WERI-Rb-1 (cell line): Measurements from ENCODE around the gene ZNF212.

Experiments used
- DNase-seq: peaks from one replicate; pipeline ENCODE4 v3.0.0-alpha.2; 2020
- H3K27ac ChIP-seq: fragments of 250-450 bp; sonication (Bioruptor Pico); 2 replicates; pipeline ENCODE4 v1.5.1; 2020; ENCODE audit warnings: mild to moderate bottlenecking, moderate library complexity
- H3K27me3 ChIP-seq: fragments of 250-450 bp; sonication (Bioruptor Pico); 2 replicates; pipeline ENCODE4 v1.5.1; 2021; ENCODE audit warnings: mild to moderate bottlenecking, low read depth, moderate library complexity; ENCODE audit not compliant: insufficient read depth, severe bottlenecking
- H3K36me3 ChIP-seq: fragments of 250-450 bp; sonication (Bioruptor Pico); 2 replicates; pipeline ENCODE4 v1.5.1; 2020; ENCODE audit warnings: mild to moderate bottlenecking, moderate library complexity
- H3K4me3 ChIP-seq: 2 replicates; pipeline ENCODE4 v1.5.1; 2011; ENCODE audit warnings: low read depth, mild to moderate bottlenecking, control low read depth, low read length
- H3K9me3 ChIP-seq: fragments of 250-450 bp; sonication (Bioruptor Pico); 2 replicates; pipeline ENCODE4 v1.5.1; 2021; ENCODE audit warnings: mild to moderate bottlenecking, moderate library complexity; ENCODE audit not compliant: severe bottlenecking
- TF ChIP-seq, protein P1 (sequence below): IDR thresholded peaks from 2 replicates; pipeline ENCODE4 v1.5.1; 2011; ENCODE audit warnings: low read depth, mild to moderate bottlenecking, control low read depth, inconsistent platforms, low read length

ZNF212 gene

DNA sequence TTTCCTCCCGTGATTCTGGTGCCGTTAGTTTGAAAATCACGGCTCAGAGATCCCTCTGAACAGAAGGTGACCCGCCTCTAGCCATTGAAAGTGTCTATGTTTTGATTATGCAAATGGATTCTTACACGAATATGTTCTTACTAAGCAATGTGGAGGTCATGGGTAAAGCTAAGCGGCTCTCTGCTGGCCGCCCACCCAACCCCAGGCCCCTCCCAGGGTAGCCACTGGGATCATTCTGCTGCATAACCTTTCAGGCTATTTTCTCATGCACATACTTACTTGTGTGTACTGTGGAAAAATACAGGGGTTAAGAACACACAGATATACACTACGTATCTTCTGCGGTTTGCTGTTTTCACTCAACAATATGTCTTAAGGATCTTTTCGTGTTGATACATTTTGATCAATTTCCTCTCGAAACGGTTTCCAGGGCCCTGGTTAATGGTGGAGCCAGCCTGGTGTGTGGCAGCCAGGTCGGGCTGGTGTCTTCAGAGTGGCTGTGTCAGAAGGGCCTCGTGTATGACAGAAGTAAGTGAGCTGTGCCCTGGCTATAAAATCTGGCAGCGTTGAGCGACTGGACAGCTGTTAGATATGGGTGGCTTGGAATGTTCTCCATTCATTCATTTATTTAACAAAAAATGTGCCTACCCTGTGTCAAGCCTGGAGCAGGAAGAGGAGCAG, 52.5 kb downstream of the ZNF212 start:
- TF ChIP-seq, protein P1, sequence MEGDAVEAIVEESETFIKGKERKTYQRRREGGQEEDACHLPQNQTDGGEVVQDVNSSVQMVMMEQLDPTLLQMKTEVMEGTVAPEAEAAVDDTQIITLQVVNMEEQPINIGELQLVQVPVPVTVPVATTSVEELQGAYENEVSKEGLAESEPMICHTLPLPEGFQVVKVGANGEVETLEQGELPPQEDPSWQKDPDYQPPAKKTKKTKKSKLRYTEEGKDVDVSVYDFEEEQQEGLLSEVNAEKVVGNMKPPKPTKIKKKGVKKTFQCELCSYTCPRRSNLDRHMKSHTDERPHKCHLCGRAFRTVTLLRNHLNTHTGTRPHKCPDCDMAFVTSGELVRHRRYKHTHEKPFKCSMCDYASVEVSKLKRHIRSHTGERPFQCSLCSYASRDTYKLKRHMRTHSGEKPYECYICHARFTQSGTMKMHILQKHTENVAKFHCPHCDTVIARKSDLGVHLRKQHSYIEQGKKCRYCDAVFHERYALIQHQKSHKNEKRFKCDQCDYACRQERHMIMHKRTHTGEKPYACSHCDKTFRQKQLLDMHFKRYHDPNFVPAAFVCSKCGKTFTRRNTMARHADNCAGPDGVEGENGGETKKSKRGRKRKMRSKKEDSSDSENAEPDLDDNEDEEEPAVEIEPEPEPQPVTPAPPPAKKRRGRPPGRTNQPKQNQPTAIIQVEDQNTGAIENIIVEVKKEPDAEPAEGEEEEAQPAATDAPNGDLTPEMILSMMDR = no peak
- H3K27me3 ChIP-seq = no peaks in the 10 kb centered on the region
- no peaks in the 10 kb centered on the region for H3K36me3 ChIP-seq
- DNase-seq = no peak
- no peak overlapping the region for H3K4me3 ChIP-seq
- no peak overlapping the region for H3K27ac ChIP-seq
- no peaks in the 10 kb centered on the region for H3K9me3 ChIP-seq

DNA sequence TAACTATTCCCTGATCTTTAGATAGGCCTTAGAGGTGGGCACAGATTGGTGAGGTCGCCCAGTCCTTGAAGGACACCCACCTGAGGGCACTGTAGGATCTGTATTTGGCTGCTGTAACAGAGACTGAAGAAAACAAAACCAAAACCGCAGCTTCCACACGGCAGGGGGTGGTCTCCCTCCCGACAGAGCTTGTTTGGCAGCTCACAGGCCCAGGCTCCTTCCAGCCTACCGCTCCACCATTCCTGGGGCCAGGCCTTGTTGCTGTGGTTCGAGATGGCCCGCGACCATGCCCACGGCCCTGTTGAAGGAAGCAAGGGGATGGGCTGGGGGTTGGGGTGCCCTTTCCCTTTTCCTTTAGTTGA, 53.0 kb downstream of the ZNF212 start:
- H3K4me3 ChIP-seq = no peak overlapping the region
- no peaks in the 10 kb centered on the region for H3K9me3 ChIP-seq
- DNase-seq = no peak
- no peaks in the 10 kb centered on the region for H3K27me3 ChIP-seq
- H3K36me3 ChIP-seq = no peaks in the 10 kb centered on the region
- TF ChIP-seq, protein P1 = no peak
- no peak overlapping the region for H3K27ac ChIP-seq

DNA sequence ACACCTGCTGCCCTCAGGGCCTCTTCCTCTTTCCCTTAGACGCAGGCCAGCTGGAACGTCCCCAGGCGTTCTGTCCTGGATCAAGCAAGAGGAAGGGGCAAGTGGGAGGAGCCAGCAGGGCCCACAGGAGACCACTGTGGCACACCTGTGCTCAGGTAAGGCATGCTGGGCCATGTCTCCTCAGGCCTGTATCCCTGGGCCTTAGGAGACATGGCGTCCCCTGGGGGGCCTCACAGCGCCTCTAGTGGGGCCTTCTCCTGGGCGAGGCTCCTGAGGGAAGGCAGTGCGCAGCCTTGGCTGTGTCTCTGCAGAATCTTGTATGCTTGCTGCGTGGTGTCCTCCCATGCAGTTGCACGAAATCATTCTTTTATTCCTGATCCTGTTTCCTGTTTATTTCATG, 53.9 kb downstream of the ZNF212 start:
- TF ChIP-seq, protein P1 = no peak
- H3K27ac ChIP-seq = no peak overlapping the region
- no peak overlapping the region for H3K4me3 ChIP-seq
- H3K36me3 ChIP-seq = no peaks in the 10 kb centered on the region
- no peak for DNase-seq
- H3K27me3 ChIP-seq = no peaks in the 10 kb centered on the region
- no peaks in the 10 kb centered on the region for H3K9me3 ChIP-seq

DNA sequence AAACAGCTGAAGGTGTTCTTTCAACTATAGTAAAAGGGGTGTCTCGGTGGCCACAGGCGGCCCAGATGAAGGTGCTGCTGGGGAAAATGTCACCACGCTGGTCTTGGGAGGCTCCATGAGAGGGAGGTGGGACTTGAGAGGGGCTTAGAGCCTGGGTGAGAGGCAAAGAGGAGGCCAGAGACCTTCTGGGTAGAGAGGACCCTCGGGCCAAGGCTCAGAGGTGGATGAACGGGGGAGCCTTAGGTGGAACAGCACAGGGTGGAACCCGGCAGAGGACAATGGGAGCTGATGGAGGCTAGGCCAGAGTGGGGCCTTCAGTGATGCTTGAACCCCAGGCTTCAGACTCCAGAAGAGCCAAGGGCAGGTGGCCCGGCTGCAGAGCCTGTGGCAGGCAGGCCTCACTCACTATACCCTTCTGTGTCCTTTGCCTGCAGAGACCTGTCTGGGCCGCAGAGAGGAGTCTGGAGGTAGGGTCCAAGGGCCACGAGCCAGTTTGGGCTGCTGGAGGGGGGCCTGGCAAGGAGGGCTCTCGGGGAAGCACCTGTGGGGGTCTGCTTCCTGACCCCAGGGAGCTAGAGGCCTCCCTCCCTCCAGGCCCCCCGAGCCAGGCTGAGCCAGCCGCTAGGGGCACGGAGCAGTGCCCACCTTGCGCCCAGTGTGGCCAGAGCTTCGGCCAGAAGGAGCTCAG, 54.6 kb downstream of the ZNF212 start:
- Histone ChIP-seq H3K4me3 (no peak overlapping the region), H3K27ac (no peak overlapping the region), H3K9me3 (peaks cover 2% of the 10 kb centered on the region), H3K36me3 (no peaks in the 10 kb centered on the region), H3K27me3 (no peaks in the 10 kb centered on the region)
- TF ChIP-seq, protein P1 = no peak
- no peak for DNase-seq

DNA sequence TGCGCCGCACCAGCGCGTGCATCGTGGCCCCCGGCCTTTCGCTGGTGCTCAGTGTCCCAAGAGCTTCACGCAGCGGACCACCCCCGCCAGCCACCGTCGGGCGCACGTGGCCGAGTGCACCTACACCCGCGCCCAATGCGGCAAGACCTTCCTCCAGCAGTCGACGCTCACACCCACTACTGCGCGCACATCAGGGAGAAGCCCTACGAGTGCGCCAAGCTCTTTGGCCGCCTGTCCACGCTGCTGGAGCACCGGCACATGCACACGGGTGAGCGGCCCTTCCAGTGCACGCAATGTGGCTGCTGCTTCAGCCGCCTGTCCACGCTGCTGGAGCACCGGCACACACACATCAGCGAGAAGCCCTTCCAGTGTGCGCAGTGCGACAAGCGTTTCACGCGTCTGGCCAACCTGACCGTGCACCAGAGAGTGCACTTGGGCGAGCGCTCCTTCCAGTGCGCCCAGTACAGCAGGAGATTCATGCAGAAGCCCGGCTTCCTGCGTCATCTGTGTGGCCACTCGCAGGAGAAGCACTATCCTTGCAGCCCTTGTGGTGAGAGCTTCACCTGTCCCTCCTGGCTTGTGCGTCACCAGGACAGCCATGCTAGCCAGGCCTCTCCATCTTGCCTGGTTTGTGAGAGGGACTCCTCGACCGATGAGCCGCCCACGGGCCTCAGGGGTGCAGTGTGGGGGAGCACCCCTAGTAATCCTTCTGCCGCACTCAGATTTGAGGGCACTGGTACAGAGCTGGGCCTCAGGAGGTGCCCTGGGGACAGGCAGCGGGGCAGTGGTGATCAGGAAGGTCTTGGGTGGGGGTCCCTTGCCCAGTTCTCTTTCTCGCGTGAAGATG, 55.4 kb downstream of the ZNF212 start:
- TF ChIP-seq, protein P1 = no peak
- no peak overlapping the region for H3K4me3 ChIP-seq
- no peaks in the 10 kb centered on the region for H3K27me3 ChIP-seq
- no peak overlapping the region for H3K27ac ChIP-seq
- no peak for DNase-seq
- peaks cover 2% of the 10 kb centered on the region for H3K9me3 ChIP-seq
- no peaks in the 10 kb centered on the region for H3K36me3 ChIP-seq
